Suppressor macrophage treated with lipopolysaccharide for 1 hour (primary cell): ENCODE data around the gene CNIH3.

Source experiments
- DNase-seq, 3 donors: peaks; one replicate each; pipeline ENCODE4 v3.0.0-alpha.2; 2020 to 2022

The CNIH3 gene

DNA sequence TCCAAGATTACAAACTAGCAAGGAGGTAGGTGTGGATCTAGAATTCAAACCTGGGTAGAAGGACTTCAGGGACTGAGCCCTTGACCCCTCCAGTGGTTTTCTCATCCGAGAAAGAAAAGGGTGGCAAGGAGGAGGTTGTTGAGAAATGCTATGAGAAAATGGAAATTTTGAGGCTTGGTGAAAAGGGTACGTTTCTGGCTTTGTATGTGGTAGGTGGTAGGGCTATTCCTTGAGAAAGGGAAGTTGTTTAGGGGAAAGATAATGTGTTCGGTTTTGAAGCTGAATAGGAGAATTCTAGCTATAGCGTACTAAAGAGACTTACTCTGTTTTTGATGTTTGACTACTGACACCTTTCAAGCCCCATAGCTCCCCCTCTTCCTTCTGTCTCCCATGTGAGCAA lies 133.8 kb downstream of the CNIH3 start:
- peak; percentile 41 to 53 (median 48) for DNase-seq

DNA sequence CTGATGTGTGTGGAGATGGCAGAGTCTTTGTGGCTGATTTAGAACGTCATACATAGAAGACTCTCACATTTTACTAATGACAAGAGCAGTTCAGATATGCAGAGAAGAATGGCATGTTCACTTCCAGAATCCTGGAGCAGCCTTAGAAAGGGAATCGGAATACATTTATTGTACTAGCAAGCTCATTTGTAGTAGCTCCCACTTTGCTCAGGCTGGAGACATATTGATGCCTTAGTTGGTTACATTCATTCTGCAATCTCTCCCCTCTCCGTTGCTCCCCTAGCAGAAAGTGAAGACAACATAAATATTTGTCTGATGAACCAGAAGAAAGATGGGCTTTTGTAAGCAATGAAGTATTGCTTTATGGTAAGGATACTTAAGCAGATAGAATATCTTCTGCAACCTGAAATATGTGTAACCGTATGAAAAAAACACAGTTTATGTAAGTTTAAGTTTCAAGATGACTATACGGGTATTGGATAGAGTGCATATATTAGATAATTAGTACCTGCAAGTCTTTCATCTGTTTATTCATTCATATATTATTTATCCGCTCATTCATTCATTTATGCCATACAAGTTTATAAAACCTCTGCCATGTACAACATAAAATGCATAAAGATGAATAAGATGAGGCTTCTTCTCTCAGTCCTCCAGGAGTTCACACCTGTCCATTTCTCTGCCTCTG lies 135.7 kb downstream of the CNIH3 start:
- DNase-seq, result no peak

DNA sequence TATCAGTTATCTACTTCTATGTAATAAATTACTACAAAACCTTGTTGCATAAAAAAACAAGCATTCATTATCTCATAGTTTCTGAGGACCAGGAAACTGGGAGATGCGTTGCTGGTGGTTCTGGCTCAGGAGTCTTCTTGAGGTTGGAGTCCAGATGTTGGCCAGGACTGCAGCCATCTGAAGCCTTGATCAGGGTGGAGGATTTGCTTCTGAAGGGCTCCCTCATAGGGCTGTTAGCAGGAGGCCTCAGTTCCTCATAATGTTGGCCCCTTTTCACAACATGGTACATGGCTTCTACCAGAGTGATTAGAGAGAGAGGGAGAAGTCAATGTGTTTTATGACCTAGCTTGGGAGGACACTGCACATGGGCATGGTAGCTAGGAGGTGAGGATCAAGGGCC lies 137.4 kb downstream of the CNIH3 start:
- DNase-seq, result no peak

DNA sequence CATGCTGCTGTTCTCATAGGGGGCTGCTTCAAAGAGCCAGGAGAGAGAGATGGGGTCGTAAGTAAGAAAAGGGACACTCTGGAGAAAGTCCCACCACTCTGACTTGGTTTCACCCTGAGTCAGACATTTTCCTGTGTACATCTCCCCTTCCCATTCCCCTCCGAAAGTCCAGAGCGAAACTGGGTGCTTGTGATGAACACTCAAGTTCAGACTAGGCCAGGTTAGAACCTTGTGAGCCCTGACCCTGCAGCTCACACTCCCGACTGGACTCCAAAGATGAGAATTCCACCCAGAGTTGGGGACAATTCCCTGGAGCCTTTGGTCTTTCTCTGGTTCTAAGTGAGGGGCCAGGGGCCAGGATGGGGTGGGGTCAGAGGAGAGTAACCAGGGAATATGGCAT lies 139.5 kb downstream of the CNIH3 start:
- DNase-seq, result no peak

DNA sequence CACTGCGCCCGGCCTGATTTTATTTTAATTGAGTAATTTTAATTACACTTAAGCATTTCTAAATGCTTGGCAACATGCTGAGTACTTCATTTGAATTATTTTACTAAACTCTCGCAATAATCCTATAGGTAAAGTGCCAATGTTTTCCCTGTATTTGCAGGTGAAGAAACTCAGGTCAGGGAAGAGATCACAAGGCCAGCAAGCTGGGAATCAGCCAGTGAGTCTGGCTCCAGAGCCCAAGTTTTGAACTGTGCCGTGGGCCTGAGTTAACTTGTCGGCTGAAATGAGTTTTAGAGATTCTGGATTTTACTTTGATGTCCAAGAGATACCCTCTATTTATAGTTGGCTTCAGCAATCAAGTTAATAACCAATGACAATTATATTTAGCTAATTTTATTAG lies 141.4 kb downstream of the CNIH3 start:
- no peak for DNase-seq

DNA sequence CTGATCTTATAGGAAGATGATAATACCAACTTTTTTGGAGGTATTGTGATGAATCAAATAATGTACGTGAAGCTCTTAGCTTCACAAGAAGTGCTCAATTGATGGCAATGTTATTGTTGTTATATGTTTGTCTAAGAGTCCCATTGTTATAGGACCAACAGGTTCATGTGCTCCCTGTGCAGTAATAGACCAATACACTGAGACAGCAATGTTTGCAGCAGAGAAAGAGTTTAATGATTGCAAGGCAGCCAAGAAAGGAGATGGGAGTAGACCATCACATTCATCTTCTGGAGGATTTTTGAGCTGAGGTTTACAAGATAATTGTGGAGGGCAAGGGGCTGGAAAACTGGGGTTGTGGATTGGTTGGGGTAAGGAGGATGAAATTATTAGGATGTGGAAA lies 143.0 kb downstream of the CNIH3 start:
- DNase-seq, result no peak

DNA sequence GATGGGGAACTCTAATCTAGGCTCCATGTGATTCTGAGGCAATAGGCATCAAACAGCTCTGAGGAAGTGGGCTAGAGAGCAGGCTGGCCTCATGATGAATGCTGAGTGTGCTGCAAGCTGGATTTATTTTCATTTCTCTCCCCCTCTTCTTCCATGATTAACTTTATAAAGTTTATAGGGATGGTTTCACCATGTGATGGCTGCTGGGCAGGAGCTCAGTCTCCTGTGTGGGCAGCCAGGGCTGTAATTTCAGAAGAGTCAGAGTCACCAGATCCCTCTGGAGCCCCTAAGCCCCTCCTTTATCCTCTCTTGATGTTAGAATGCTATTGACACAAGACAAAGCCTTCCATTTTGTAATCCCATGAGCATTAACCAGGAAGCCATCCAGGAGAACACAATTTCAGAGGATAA lies 143.6 kb downstream of the CNIH3 start:
- peak; percentile 53 to 62 (median 58) for DNase-seq

DNA sequence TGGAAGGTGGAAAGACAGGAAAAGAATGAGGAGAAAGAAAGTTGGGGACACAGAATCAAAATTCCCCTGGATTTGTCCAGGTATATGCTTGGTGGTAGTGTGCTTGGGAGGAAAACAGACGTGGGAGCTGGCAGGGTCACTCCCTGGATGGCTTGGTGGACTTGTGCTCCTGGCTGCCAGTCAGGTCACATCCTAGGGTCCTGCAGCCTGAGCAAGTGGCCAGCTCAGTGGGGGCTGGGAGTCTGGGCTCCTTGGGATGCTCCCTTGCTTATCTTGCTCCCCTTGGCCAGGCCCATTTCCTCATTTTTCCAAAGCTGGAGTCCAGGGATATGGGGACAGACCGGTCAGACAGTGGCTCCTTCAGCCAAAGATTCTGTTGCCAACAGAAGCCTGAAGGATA lies 144.0 kb downstream of the CNIH3 start:
- DNase-seq, result no peak

DNA sequence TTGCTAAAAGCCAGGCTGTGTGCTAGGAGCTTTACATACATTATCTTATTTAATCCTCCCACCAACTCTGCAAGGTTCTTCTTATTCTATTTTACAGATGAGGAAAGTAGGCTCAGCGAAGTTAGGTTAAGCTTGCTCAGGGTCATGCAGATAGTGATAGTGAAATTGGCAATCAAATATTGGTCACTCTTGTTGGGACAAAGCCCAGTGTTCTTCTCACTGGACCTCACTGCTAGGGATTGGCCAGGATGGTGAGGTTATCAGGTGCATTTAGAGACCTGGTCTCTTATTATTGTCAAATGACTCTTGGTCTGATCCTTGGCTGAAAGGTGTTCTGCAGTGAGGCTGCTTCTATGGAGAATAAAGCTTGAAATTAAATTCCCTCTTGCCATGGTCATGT lies 145.1 kb downstream of the CNIH3 start:
- no peak for DNase-seq

DNA sequence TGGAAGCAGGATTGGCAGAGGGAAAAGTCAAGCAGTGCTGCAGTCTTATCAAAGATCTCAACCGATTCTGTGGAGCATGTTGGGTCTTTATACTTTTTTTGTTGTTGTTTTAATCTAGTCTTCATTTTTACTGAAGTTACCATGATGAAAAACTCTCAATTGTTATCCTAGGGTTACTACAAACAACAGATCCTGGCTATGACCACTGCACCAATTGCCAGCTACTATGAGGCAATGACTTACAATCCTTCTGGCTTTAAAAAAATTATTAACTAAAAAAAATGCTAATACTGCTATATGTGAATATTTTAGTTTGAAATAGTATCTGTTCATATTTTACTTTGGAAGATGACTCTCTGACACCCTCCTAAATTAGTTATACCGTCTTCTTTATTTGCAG lies 145.9 kb downstream of the CNIH3 start:
- no peak for DNase-seq

DNA sequence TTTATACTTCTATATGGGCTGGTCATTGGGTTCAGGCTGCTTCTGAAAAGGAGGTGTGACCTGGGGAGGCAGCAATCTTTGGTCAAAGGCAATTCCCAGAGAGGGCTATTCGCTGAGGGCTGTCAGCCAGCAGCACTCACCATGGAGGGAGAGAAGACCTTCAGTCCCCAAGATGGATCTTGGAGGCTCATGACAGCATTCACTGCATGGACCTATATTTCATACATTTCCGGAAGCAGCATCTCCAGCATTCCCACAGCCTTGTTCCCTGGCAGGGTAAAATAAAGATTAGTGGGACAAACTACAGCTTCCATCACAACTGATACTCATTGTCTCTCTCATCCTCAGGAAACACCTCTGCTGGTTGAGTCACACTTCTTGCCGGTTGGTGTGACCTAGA lies 146.6 kb downstream of the CNIH3 start:
- DNase-seq, result no peak

DNA sequence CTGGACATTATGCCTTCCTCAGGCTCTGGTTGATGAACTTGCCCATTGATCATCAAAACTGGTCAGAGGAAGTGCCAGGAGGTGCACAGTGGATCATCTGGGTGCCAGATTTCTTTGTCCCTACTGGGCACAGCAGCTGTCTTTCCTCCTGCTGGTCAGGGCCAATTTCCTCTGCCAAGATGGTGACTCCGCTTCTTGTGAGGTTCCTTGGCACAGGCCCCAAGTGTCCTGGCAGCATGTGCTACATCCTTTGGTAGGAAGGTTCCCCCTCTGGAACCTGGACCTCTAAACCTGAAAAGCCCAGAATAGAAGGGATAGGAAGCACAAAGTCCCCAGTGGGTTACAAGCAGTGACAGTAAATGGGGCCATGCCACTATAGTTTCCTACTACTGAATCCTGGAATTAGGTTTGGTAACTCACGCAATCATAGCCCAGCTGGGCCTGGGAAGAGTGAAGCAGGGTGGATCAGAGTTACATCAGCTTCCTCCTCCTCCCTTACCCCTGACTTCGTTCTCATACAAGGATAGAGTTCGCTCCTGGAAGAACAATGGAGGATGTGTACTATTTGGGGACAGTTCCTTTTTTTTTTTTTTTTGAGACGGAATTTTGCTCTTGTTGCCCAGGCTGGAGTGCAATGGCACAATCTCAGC lies 147.1 kb downstream of the CNIH3 start:
- peak in 1 of 3 donors; percentile 25 for DNase-seq

DNA sequence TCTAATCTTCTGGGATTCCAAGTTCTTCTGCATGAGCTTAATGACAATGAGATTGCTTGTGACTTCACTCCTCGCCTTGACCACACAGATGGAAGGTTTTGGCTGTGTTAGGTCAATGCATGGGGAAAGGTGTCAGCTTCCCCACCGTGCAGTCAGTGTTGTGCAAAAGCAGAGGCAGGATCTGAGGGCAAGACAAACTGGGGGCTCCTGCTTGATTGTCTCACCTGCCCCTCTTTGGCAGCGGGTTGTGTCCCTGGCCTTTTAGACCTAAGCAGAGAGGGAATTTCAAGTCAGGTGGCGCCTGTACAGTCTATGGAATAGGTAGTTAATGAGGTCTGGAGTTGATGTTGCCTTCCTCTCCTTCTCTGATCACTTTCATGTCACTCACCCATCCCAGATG lies 150.1 kb downstream of the CNIH3 start:
- DNase-seq, result no peak

DNA sequence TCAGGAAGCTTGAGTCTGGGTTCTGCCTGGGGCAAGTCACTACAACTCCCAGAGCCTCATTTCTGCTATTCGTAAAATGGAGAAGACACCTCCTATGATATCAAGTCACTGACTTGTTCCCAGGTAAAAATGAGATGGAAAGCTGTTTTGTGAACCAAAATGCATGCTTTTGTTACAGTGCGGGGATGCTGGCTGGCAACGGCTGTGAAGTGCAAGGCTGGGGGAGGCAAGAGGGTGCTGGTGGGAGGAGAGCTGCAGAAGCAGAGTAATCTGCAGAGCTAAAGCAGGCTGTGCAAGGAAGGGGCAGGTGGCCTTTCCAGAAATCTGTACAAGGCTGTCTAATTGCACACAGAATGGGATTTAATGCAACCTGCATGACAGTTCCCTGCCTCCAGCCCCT lies 150.9 kb downstream of the CNIH3 start:
- DNase-seq, result no peak

DNA sequence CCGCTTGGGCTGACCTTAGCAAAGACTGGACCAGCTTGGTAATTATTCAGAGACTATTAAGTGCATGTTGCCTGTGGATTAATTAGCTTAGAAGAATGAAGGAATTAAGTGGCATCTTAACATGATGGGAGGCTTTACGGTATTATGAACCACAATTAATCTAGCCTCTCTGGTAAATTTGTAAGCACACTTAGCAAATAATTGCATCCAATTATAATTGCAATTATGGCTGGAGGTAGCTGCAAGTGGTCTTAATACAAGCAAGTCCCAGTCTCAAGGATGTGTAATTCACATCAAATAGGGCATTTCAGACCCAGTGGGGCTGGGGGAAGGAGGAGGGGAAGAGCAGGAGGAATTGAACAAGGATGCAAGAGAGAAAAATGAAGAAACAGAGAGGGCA lies 151.6 kb downstream of the CNIH3 start:
- DNase-seq, result no peak

DNA sequence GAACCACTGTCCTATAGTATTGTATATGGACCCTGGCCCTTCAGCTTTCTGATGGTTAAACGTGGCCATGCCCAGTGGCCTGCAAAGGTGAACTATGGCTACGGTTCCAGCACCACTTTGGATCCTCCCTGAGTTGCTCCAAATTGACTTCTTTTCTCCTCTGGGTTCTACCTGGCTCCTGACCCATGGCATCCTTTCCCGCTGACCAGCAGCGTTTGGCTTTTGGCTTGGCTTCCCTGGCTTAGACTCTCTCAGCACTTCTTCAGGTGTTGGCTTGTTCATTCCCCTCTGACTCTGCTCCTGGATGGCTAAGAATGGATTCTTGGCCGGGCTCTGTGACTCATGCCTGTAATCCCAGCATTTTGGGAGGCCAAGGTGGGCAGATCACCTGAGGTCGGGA lies 152.9 kb downstream of the CNIH3 start:
- DNase-seq, result no peak

DNA sequence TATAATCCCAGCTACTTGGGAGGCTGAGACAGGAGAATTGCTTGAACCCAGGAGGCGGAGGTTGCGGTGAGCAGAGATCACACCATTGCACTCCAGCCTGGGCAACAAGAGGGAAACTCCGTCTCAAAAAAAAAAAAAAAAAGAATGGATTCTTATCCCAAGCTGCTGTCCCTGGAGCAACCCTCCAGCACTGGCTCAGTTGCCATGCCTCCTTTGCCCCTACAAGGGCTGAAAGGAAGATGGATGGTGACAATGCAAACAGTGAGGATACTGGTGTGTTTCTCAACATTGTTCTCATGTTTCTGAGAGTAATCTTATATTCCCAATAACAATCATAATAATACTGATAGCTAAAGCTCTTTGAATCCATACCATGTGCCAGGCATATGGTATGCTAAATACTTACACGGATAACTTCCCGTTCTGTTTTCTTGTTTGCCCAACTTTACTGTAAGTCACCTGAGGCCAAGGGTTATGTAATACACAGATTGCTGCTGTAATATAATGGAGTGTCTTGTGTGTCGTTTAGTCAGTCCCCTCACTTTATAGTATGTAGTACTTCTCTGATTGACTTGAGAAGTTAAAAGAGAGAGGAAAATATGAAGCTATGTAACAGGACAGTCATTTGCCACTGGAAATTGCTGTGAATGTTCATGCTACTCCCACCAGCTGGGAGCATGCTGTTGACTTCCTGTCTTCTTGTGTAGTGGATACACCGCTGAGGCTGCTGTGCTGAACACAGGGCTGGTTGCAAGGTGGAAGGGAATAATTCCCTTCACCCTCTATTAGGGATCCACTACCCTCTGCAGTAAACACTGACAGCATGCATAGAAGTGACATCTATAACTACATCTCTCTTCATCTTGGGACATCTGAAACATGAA lies 153.6 kb downstream of the CNIH3 start:
- DNase-seq, result peak in 2 of 3 donors; percentile 28 to 43

DNA sequence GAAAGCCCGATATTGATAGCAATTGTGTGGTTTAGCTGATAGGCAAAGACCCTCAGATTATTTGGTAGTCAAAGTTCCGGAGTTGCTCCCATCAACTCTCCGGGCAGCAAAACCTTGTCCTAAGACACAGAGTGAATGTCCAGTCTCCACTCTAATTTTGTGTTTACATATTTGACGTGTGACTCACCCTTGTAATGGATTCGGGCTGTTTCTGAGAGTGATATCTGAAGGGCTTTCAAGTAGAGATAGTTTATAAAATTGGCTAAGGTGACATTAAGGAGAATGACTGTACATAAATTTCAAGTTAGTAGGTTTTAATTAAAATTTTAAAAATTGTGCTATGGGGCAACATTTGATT lies 154.2 kb downstream of the CNIH3 start:
- no peak for DNase-seq

DNA sequence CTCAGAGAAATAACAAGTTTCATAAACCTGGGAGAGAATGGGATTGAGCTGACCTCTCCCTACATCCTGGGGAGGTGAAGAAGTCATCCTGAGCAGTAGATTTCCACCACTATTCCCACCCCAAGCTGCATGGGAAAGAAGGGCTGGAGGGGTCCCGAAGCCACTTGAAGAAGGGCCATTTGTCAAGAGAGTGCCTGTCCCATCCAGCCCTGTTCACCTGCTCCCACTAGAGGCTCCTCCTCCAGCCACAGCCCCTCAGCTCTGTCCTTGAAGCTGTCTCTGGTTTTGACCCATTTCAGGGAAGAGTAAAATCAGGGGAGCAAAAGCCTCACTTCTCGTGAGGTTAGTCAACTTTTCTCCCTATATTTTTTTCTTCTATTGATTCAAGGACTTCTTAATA lies 157.5 kb downstream of the CNIH3 start:
- no peak for DNase-seq

DNA sequence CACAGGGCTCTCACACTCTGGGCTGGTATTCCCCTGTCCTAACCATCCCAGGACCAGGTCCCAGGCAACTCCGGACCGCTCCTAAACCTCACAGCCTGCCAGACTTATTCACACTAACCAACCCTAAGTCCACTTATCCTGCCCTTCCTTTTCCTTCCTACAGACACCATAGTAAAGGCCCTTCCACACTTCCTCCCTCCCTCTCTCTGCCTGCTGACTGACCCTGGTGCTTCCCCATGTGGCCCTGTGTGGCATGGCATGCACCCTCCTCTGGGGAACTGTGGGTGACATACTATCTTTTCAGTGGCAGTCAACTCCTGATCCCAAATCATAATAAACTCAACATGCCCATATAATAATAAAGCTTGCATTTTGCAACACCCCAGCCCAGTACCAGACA lies 158.3 kb downstream of the CNIH3 start:
- DNase-seq, result peak; percentile 41 to 66 (median 54)

DNA sequence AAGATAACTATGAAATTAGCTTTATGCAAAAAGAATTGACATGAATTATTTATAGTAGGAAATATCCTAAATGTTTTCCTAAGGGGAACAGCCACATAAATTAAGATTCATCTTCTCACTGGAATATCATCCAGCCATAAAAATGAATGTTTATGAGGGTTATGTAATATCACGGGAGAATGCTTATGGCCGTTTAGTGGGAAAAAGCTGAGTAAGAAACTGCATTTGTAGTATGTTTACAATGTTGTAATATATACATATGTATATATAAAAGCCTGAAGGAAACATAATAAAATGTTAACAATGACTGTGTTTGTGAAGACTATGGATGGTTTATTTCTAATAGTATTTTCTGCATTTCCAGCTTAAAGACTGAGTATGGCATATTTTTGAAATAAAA lies 161.1 kb downstream of the CNIH3 start:
- DNase-seq, result no peak

DNA sequence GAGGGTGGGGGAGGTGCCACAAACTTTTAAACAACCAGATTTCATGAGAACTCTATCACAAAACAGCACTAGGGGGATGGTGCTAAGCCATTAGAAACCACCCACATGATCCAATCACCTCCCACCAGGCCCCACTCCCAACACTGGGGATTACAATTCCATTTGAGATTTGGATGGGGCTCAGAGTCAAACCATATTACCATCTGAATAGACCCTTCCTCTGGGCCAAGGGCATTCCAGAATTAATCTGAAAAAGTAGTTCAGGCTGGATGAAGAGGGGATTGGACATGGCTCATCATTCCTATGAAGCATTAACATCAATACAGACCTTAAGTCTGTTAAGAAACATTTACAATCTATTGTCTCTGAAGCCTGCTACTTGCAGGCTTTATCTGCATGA lies 163.4 kb downstream of the CNIH3 start:
- no peak for DNase-seq

DNA sequence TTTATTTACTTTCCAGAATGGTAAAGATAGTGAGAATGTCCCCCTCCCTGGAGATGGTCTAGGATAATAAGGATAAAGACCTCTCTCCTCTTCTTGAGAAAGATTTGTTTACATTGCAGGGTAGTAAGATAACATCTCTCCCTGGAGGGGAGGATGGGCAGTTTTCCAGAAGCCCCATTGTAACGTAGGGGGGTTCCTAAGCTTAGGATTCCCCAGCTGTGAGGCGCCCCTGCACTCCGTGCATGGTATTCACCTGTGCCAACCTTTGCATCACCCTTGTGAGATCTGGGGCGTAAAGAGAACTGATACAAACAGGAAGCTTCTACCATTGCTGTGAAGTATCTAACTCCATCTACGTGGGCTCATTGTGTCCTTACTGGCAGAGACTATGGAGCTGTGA lies 164.6 kb downstream of the CNIH3 start:
- no peak for DNase-seq

DNA sequence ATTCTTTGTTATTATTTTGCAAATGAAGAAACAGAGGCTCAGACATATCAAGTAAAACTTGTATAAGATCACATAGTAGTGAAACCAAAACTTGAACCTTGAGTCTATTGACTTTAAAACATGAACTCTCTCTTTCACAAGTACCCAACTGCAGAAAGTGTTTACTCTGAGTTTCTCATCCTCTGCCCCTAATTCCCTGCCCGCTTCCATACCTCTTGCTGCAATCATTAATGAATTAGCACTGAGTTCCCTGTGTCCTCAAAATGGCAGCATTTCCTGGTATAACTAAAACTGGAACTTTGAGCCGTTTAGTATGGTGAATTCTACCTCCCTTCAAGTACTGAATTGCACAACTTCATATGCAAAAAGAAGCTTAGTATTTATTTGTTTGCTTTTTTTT lies 165.7 kb downstream of the CNIH3 start:
- no peak for DNase-seq
